K562 (cell line): Measurements from ENCODE around the gene BAD. TPM values are rescaled to one million over a fixed set of nuclear protein-coding genes. Genes with fewer than 3 reads are reported as not detected.

Experiments used
- ARID1B ChIP-seq: fragments of 450-650 bp; IDR thresholded peaks from 2 replicates; pipeline ENCODE4 v1.6.1; 2016; ENCODE audit warnings: antibody characterized with exemption, mild to moderate bottlenecking, inconsistent platforms
- BRD9 ChIP-seq: fragments of 450-650 bp; IDR thresholded peaks from 2 replicates; pipeline ENCODE4 v1.6.1; 2018; ENCODE audit warnings: low read depth; ENCODE audit not compliant: partially characterized antibody
- CREM ChIP-seq: IDR thresholded peaks from 2 replicates; pipeline ENCODE4 v1.6.1; 2014; ENCODE audit warnings: antibody characterized with exemption, low read depth
- FUS ChIP-seq: fragments of 200-400 bp; formaldehyde crosslinking; optimal IDR thresholded peaks from 2 replicates; pipeline ENCODE3; 2017; ENCODE audit warnings: low read depth, low read length
- NCOA2 ChIP-seq, 2 experiments: fragments of 450-650 bp; IDR thresholded peaks; 2 replicates each; pipeline ENCODE4 v1.6.1; 2018; ENCODE audit warnings: mild to moderate bottlenecking in 2 of 2, moderate library complexity in 1 of 2; ENCODE audit not compliant: partially characterized antibody in 2 of 2
- NELFE ChIP-seq: IDR thresholded peaks from 2 replicates; pipeline ENCODE4 v1.6.1; 2011; ENCODE audit warnings: mild to moderate bottlenecking; ENCODE audit not compliant: insufficient read depth, insufficient read length
- NRF1 ChIP-seq, 2 experiments: fragments of 450-650 bp; IDR thresholded peaks in 1 of 2; conservative IDR thresholded peaks in 1 of 2; 2 replicates each; pipeline ENCODE4 v1.6.1; 2014; ENCODE audit warnings: mild to moderate bottlenecking in 2 of 2
- POLR2G ChIP-seq: fragments of 200-400 bp; formaldehyde crosslinking; IDR thresholded peaks from 2 replicates; pipeline ENCODE4 v1.6.1; 2017; ENCODE audit warnings: low read depth, mild to moderate bottlenecking, antibody characterized with exemption, low read length, moderate library complexity
- SAFB ChIP-seq: fragments of 200-400 bp; formaldehyde crosslinking; IDR thresholded peaks from 2 replicates; pipeline ENCODE4 v1.6.1; 2017; ENCODE audit warnings: low read depth, low read length, borderline replicate concordance
- SMAD1 ChIP-seq: fragments of 150-350 bp; IDR thresholded peaks from 2 replicates; pipeline ENCODE4 v1.6.1; 2014; ENCODE audit warnings: low read length, low read depth; ENCODE audit not compliant: partially characterized antibody
- SMARCA4 ChIP-seq: fragments of 450-650 bp; IDR thresholded peaks from 2 replicates; pipeline ENCODE4 v1.6.1; 2016
- TAF1 ChIP-seq: IDR thresholded peaks from 2 replicates; pipeline ENCODE4 v1.6.1; 2011; ENCODE audit warnings: mild to moderate bottlenecking, low read length, moderate library complexity; ENCODE audit not compliant: insufficient read depth, control insufficient read depth, severe bottlenecking; ENCODE audit errors: extremely low read depth
- THRAP3 ChIP-seq: fragments of 450-650 bp; IDR thresholded peaks from 2 replicates; pipeline ENCODE4 v1.6.1; 2016; ENCODE audit warnings: mild to moderate bottlenecking, inconsistent platforms, borderline replicate concordance
- XRCC4 ChIP-seq: IDR thresholded peaks from one replicate; pipeline ENCODE4 v1.6.1; 2011; ENCODE audit not compliant: insufficient read depth, insufficient read length; ENCODE audit errors: extremely low read depth
- ZNF232 ChIP-seq: sonication (generic); formaldehyde crosslinking; IDR thresholded peaks from 2 replicates; pipeline ENCODE4 v1.8.0; 2022; ENCODE audit warnings: mild to moderate bottlenecking, missing genetic modification reagents
- ZNF274 ChIP-seq: IDR thresholded peaks from 2 replicates; pipeline ENCODE4 v1.6.1; 2011; ENCODE audit warnings: low read depth, mild to moderate bottlenecking, low read length, moderate library complexity, borderline replicate concordance
- polyA plus RNA-seq, 8 experiments: library from polyadenylated mRNA; depleted of rRNA in 4 of 8; stranded (reverse) in 5 of 8; unstranded in 3 of 8; fragments of >200 nt; fragmentation: Nextera tagmentation in 2 of 8; fragmentation: Illumina TruSeq in 1 of 8; extraction: Ambion mirVana in 2 of 8; extraction: Trizol in 1 of 8; gene quantifications; 2 replicates each; pipeline versions ENCODE4 v1.2.1 to v1.2.3, GENCODE V29; 2011 to 2014; ENCODE audit warnings: inconsistent platforms in 1 of 8, missing spikeins in 1 of 8
- total RNA-seq, 7 experiments: library from RNA; depleted of rRNA in 6 of 7; stranded (reverse); fragments of >200 nt in 6 of 7; fragmentation: Illumina TruSeq in 2 of 7; extraction: Trizol in 2 of 7; gene quantifications; 2 replicates each; pipeline versions ENCODE4 v1.2.1 to v1.2.3, GENCODE V29; 2011 to 2021; ENCODE audit warnings: low replicate concordance in 1 of 7
- TF ChIP-seq, protein P1 (sequence below): fragments of 250-450 bp; sonication (Bioruptor Pico); IDR thresholded peaks from 2 replicates; pipeline ENCODE4 v1.4.0; 2020; ENCODE audit warnings: mild to moderate bottlenecking, moderate library complexity, borderline replicate concordance
- TF ChIP-seq, protein P2 (sequence below): sonication (generic); formaldehyde crosslinking; IDR thresholded peaks from 2 replicates; pipeline ENCODE4 v1.8.0; 2022; ENCODE audit warnings: missing genetic modification reagents, mild to moderate bottlenecking, moderate library complexity, borderline replicate concordance

BAD gene
- total and polyA plus RNA-seq, 9 of the 15 experiments (the other 6 are each of a cell fraction or from before 2014, with no cell fraction given) = 0.61 to 45.6 (median 11.8) TPM

DNA sequence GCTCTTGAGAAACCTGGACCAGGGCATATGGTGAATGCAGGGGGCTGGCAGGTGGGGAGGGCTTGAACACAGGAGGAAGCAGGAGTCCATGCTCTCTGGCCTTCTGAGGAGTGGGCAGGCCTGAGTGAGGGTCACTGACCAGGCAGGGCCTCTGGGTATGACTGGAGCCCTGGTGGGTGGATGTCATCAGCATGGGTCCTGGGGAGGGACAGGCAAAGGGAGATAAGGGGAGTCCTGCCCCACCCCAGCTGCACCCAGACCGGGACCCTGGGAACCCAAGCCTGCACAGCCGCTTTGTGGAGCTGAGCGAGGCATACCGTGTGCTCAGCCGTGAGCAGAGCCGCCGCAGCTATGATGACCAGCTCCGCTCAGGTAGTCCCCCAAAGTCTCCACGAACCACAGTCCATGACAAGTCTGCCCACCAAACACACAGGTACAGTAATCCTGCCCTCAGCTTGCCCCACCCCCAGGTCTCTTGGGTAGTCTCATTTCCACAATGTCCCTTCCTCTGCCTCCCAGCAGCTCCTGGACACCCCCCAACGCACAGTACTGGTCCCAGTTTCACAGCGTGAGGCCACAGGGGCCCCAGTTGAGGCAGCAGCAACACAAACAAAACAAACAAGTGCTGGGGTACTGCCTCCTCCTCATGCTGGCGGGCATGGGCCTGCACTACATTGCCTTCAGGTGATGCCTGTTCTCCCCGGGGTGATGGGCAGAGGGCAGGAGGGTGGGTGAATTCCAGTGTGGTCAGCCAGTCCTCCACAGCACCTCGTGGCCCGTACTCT is 52.1 kb downstream of the BAD start (continued):
- TF ChIP-seq NRF1 (conservative IDR thresholded peaks at IDR 0.05 in 1 of 2, IDR thresholded peaks at IDR 0.05 in 1 of 2) (peak; percentile 14 to 24; a peak in 1 of 4 replicates), ZNF232 (CRISPR knock-in tag) (no peak), NELFE (no peak), TAF1 (no peak), THRAP3 (no peak), SMARCA4 (no peak), SAFB (no peak), FUS (no peak), XRCC4 (no peak), NCOA2 (IDR thresholded peaks at IDR 0.05; ENCODE audit: partially characterized antibody in 2 of 2) (no peak), POLR2G (peak; percentile 54), ZNF274 (no peak), SMAD1 (no peak), CREM (0 out of 2 replicates have a peak, but pooled peaks have one; percentile 24), ARID1B (0 out of 2 replicates have a peak, but pooled peaks have one; percentile 26), BRD9 (no peak)
- TF ChIP-seq, protein P1, sequence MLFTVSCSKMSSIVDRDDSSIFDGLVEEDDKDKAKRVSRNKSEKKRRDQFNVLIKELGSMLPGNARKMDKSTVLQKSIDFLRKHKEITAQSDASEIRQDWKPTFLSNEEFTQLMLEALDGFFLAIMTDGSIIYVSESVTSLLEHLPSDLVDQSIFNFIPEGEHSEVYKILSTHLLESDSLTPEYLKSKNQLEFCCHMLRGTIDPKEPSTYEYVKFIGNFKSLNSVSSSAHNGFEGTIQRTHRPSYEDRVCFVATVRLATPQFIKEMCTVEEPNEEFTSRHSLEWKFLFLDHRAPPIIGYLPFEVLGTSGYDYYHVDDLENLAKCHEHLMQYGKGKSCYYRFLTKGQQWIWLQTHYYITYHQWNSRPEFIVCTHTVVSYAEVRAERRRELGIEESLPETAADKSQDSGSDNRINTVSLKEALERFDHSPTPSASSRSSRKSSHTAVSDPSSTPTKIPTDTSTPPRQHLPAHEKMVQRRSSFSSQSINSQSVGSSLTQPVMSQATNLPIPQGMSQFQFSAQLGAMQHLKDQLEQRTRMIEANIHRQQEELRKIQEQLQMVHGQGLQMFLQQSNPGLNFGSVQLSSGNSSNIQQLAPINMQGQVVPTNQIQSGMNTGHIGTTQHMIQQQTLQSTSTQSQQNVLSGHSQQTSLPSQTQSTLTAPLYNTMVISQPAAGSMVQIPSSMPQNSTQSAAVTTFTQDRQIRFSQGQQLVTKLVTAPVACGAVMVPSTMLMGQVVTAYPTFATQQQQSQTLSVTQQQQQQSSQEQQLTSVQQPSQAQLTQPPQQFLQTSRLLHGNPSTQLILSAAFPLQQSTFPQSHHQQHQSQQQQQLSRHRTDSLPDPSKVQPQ (CRISPR knock-in tag) = no peak
- TF ChIP-seq, protein P2, sequence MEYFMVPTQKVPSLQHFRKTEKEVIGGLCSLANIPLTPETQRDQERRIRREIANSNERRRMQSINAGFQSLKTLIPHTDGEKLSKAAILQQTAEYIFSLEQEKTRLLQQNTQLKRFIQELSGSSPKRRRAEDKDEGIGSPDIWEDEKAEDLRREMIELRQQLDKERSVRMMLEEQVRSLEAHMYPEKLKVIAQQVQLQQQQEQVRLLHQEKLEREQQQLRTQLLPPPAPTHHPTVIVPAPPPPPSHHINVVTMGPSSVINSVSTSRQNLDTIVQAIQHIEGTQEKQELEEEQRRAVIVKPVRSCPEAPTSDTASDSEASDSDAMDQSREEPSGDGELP (CRISPR knock-in tag) = no peak; the same call in 1 of the 2 replicates
